ENCODE data around the gene ACP7.
"Not testable (repeated sequence)": the region's sequence is repeated elsewhere in the genome, so short reads cannot be mapped to it uniquely, and the experiment has no call there.

Gene ACP7

GRCh38 chr19:39133431-39134270, 49.5 kb downstream of the ACP7 start:
- no peak for DNase-seq

GRCh38 chr19:39135701-39136100, 51.5 kb downstream of the ACP7 start:
- DNase-seq, result no peak

- no peak for DNase-seq
These were observed 52.2 kb downstream of the ACP7 start for GRCh38 chr19:39136225-39136940.

GRCh38 chr19:39137131-39137530, 53.0 kb downstream of the ACP7 start:
- no peak for DNase-seq

GRCh38 chr19:39138221-39139211, 54.3 kb downstream of the ACP7 start:
- no peak for DNase-seq

- DNase-seq, result no peak
These were observed 55.2 kb downstream of the ACP7 start for GRCh38 chr19:39139305-39139874.

- no peak for DNase-seq
These were observed 55.8 kb downstream of the ACP7 start for GRCh38 chr19:39139971-39140453.

GRCh38 chr19:39140594-39140993, 56.4 kb downstream of the ACP7 start:
- no peak for DNase-seq

GRCh38 chr19:39141929-39142328, 57.8 kb downstream of the ACP7 start:
- no peak for DNase-seq

- no peak for DNase-seq
These were observed 58.5 kb downstream of the ACP7 start for GRCh38 chr19:39142630-39143029.

GRCh38 chr19:39143757-39144289, 59.7 kb downstream of the ACP7 start:
- not testable (repeated sequence) for DNase-seq

GRCh38 chr19:39144290-39145071, 60.3 kb downstream of the ACP7 start:
- DNase-seq, result no peak

- no peak for DNase-seq
These were observed 61.2 kb downstream of the ACP7 start for GRCh38 chr19:39145180-39145953.

- DNase-seq, result no peak
These were observed 61.9 kb downstream of the ACP7 start for GRCh38 chr19:39146091-39146490.

- DNase-seq, result no peak
These were observed 62.7 kb downstream of the ACP7 start for GRCh38 chr19:39146686-39147450.

- no peak for DNase-seq
These were observed 63.3 kb downstream of the ACP7 start for GRCh38 chr19:39147480-39147879.

GRCh38 chr19:39148939-39149529, 64.9 kb downstream of the ACP7 start:
- DNase-seq, result no peak

- no peak for DNase-seq
These were observed 66.1 kb downstream of the ACP7 start for GRCh38 chr19:39150235-39150634.
